ENCODE measurements around the gene CARD9.

GRCh38 chr9:136316271-136316751 lies 57.2 kb downstream of the CARD9 start:
- no peak for TF ChIP-seq CTCF (IDR thresholded peaks at IDR 0.05)
- TF ChIP-seq, protein P1, sequence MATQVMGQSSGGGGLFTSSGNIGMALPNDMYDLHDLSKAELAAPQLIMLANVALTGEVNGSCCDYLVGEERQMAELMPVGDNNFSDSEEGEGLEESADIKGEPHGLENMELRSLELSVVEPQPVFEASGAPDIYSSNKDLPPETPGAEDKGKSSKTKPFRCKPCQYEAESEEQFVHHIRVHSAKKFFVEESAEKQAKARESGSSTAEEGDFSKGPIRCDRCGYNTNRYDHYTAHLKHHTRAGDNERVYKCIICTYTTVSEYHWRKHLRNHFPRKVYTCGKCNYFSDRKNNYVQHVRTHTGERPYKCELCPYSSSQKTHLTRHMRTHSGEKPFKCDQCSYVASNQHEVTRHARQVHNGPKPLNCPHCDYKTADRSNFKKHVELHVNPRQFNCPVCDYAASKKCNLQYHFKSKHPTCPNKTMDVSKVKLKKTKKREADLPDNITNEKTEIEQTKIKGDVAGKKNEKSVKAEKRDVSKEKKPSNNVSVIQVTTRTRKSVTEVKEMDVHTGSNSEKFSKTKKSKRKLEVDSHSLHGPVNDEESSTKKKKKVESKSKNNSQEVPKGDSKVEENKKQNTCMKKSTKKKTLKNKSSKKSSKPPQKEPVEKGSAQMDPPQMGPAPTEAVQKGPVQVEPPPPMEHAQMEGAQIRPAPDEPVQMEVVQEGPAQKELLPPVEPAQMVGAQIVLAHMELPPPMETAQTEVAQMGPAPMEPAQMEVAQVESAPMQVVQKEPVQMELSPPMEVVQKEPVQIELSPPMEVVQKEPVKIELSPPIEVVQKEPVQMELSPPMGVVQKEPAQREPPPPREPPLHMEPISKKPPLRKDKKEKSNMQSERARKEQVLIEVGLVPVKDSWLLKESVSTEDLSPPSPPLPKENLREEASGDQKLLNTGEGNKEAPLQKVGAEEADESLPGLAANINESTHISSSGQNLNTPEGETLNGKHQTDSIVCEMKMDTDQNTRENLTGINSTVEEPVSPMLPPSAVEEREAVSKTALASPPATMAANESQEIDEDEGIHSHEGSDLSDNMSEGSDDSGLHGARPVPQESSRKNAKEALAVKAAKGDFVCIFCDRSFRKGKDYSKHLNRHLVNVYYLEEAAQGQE (IDR thresholded peaks at IDR 0.05; ENCODE audit: insufficient read depth in 1 of 2, low read depth in 2 of 2, low read length in 1 of 2): no peak
